Loucy (cell line): ENCODE measurements around the gene DNAJC1.
"Not testable (repeated sequence)": the region's sequence is repeated elsewhere in the genome, so short reads cannot be mapped to it uniquely, and the experiment has no call there.

Experiments used
- H2AFZ ChIP-seq: fragments of 200-600 bp; sonication (generic); 2 replicates; pipeline ENCODE4 v1.6.0; 2016; ENCODE audit warnings: antibody characterized with exemption, mild to moderate bottlenecking, low read length, moderate library complexity
- H3F3A ChIP-seq: fragments of 200-600 bp; 2 replicates; pipeline ENCODE4 v1.6.0; 2016; ENCODE audit warnings: antibody characterized with exemption, low read depth, mild to moderate bottlenecking
- H3K27me3 ChIP-seq: fragments of 200-600 bp; sonication (generic); 2 replicates; pipeline ENCODE4 v1.6.1; 2014; ENCODE audit warnings: low read length, mild to moderate bottlenecking; ENCODE audit not compliant: insufficient read depth, poor library complexity, severe bottlenecking
- H3K36me3 ChIP-seq: fragments of 200-600 bp; sonication (generic); 2 replicates; pipeline ENCODE4 v1.6.1; 2016; ENCODE audit warnings: low read length; ENCODE audit not compliant: insufficient read depth
- H3K4me1 ChIP-seq: fragments of 200-600 bp; sonication (generic); 2 replicates; pipeline ENCODE4 v1.5.1; 2014; ENCODE audit warnings: low read length, mild to moderate bottlenecking; ENCODE audit not compliant: insufficient read depth, poor library complexity, severe bottlenecking
- H3K4me2 ChIP-seq: fragments of 200-600 bp; sonication (generic); 2 replicates; pipeline ENCODE4 v1.6.0; 2014; ENCODE audit warnings: antibody characterized with exemption, low read length, low read depth, mild to moderate bottlenecking; ENCODE audit not compliant: poor library complexity, severe bottlenecking
- H3K4me3 ChIP-seq: fragments of 200-600 bp; sonication (generic); 2 replicates; pipeline ENCODE4 v1.5.1; 2014; ENCODE audit warnings: low read length, mild to moderate bottlenecking, mixed read lengths; ENCODE audit not compliant: poor library complexity, severe bottlenecking
- H3K79me2 ChIP-seq: fragments of 200-600 bp; sonication (generic); 2 replicates; pipeline ENCODE4 v1.6.1; 2014; ENCODE audit warnings: low read length; ENCODE audit not compliant: insufficient read depth
- H3K9ac ChIP-seq: fragments of 200-600 bp; sonication (generic); 2 replicates; pipeline ENCODE4 v1.6.0; 2014; ENCODE audit warnings: mild to moderate bottlenecking, low read depth, low read length, moderate library complexity; ENCODE audit not compliant: poor library complexity, severe bottlenecking
- H3K9me2 ChIP-seq: fragments of 200-600 bp; sonication (generic); replicated peaks from 2 replicates; pipeline ENCODE4 v1.6.1; 2016; ENCODE audit warnings: low read depth, low read length, mixed read lengths
- H3K9me3 ChIP-seq: fragments of 200-600 bp; sonication (generic); 2 replicates; pipeline ENCODE4 v1.6.1; 2014; ENCODE audit warnings: mild to moderate bottlenecking, antibody characterized with exemption, low read length, low read depth; ENCODE audit not compliant: insufficient read depth
- H4K20me1 ChIP-seq: fragments of 200-600 bp; sonication (generic); 2 replicates; pipeline ENCODE4 v1.6.0; 2014; ENCODE audit warnings: antibody characterized with exemption, low read length, mild to moderate bottlenecking; ENCODE audit not compliant: insufficient read depth, poor library complexity, severe bottlenecking
- CTCF ChIP-seq: fragments of 200-600 bp; sonication (generic); conservative IDR thresholded peaks from 2 replicates; pipeline ENCODE4 v1.5.1; 2014; ENCODE audit warnings: mild to moderate bottlenecking, antibody characterized with exemption, low read length
- EZH2phosphoT487 ChIP-seq: fragments of 200-600 bp; IDR thresholded peaks from 2 replicates; pipeline ENCODE4 v1.6.1; 2018; ENCODE audit warnings: antibody characterized with exemption, mild to moderate bottlenecking, moderate library complexity, borderline replicate concordance

Gene DNAJC1

GRCh38 chr10:21823617-21824016 lies 179.9 kb downstream of the DNAJC1 start:
- Histone ChIP-seq H3K27me3 (no peaks in the 10 kb centered on the region), H3K79me2 (no peaks in the 10 kb centered on the region), H3K9ac (no peak overlapping the region), H3K4me2 (no peak overlapping the region), H3K4me3 (no peak overlapping the region), H3F3A (no peaks in the 10 kb centered on the region), H3K9me2 (no peaks in the 10 kb centered on the region), H2AFZ (no peak overlapping the region), H3K9me3 (peaks cover 27% of the 10 kb centered on the region), H4K20me1 (no peaks in the 10 kb centered on the region), H3K36me3 (peaks cover 23% of the 10 kb centered on the region; the same call in 1 of the 2 replicates), H3K4me1 (no peaks in the 10 kb centered on the region)
- no peak for TF ChIP-seq CTCF
- no peak for TF ChIP-seq EZH2phosphoT487

GRCh38 chr10:21822273-21822672 lies 181.3 kb downstream of the DNAJC1 start:
- not testable (repeated sequence) for H3K9me2 ChIP-seq, H3K79me2 ChIP-seq, H3K4me2 ChIP-seq, H3K4me3 ChIP-seq, H3F3A ChIP-seq, H4K20me1 ChIP-seq, H3K27me3 ChIP-seq, H2AFZ ChIP-seq, H3K4me1 ChIP-seq, H3K9ac ChIP-seq
- H3K9me3 ChIP-seq = peaks cover 19% of the 10 kb centered on the region
- peaks cover 16% of the 10 kb centered on the region; the same call in 1 of the 2 replicates for H3K36me3 ChIP-seq

GRCh38 chr10:21820952-21821351 lies 182.6 kb downstream of the DNAJC1 start:
- H3K9ac ChIP-seq = no peak overlapping the region
- TF ChIP-seq EZH2phosphoT487 (no peak), CTCF (no peak)
- no peaks in the 10 kb centered on the region for H3K4me1 ChIP-seq
- no peak overlapping the region for H3K4me2 ChIP-seq
- no peaks in the 10 kb centered on the region for H3K79me2 ChIP-seq
- H3K27me3 ChIP-seq = no peaks in the 10 kb centered on the region
- no peaks in the 10 kb centered on the region for H3K9me2 ChIP-seq
- H3K9me3 ChIP-seq = peaks cover 8% of the 10 kb centered on the region; the same call in 1 of the 2 replicates
- peaks cover 9% of the 10 kb centered on the region; the same call in 1 of the 2 replicates for H3K36me3 ChIP-seq
- no peak overlapping the region for H3K4me3 ChIP-seq
- no peak overlapping the region for H2AFZ ChIP-seq
- no peaks in the 10 kb centered on the region for H3F3A ChIP-seq
- no peaks in the 10 kb centered on the region for H4K20me1 ChIP-seq

DNA sequence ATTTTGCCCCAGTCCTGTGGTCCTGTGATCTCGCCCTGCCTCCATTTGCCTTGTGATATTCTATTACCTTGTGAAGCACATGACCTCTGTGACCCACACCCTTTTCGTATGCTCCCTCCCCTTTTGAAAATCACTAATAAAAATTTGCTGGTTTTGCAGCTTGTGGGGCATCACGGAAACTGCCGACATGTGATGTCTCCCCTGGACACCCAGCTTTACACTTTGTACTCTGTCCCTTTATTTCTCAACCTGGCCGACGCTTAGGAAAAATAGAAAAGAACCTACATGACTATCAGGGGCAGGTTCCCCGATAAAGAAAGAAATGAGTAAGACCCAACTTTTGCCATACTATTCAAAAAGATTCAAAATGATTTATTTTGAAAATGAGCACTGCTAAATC lies 185.1 kb downstream of the DNAJC1 start:
- H3K4me2 ChIP-seq, H4K20me1 ChIP-seq, H3K4me1 ChIP-seq, H3K9me3 ChIP-seq, H3K9ac ChIP-seq, H3F3A ChIP-seq, H3K4me3 ChIP-seq, H3K9me2 ChIP-seq, H3K27me3 ChIP-seq, H2AFZ ChIP-seq, H3K36me3 ChIP-seq, H3K79me2 ChIP-seq: not testable (repeated sequence)
